GM18858 (cell line): ENCODE measurements around the gene VRTN.
A peak's percentile ranks its signal among the peaks of the same experiment; 100 is the strongest.

Source experiments
- ATAC-seq: cut with Tn5 transposase; IDR thresholded peaks from one replicate; pipeline ENCODE4 v1.9.1; 2021; ENCODE audit not compliant: unreplicated experiment

Gene VRTN

GRCh38 chr14:74392616-74393570 is 44.6 kb downstream of the VRTN start:
- ATAC-seq = no peak

- ATAC-seq = no peak
Observed at GRCh38 chr14:74394549-74394948, 46.3 kb downstream of the VRTN start.

GRCh38 chr14:74395094-74395493 is 46.8 kb downstream of the VRTN start:
- no peak for ATAC-seq

GRCh38 chr14:74400031-74400685 is 51.9 kb downstream of the VRTN start:
- ATAC-seq = no peak

GRCh38 chr14:74400919-74401503 is 52.7 kb downstream of the VRTN start:
- ATAC-seq = no peak

- ATAC-seq = peak; percentile 50
Observed at GRCh38 chr14:74401504-74402241, 53.4 kb downstream of the VRTN start.

GRCh38 chr14:74402401-74403251 is 54.4 kb downstream of the VRTN start:
- ATAC-seq = no peak

- no peak for ATAC-seq
Observed at GRCh38 chr14:74403619-74404417, 55.5 kb downstream of the VRTN start.

GRCh38 chr14:74404435-74404834 is 56.2 kb downstream of the VRTN start:
- ATAC-seq = no peak

GRCh38 chr14:74405663-74406062 is 57.4 kb downstream of the VRTN start:
- no peak for ATAC-seq

GRCh38 chr14:74407021-74407800 is 58.9 kb downstream of the VRTN start:
- ATAC-seq = no peak

GRCh38 chr14:74407801-74408154 is 59.5 kb downstream of the VRTN start:
- ATAC-seq = no peak

- no peak for ATAC-seq
Observed at GRCh38 chr14:74408870-74409269, 60.6 kb downstream of the VRTN start.

- no peak for ATAC-seq
Observed at GRCh38 chr14:74409441-74409840, 61.2 kb downstream of the VRTN start.
